ENCODE results near the gene PNMA6F.

GRCh38 chrX:153343674-153344073 lies 22.1 kb upstream of the PNMA6F start:
- TF ChIP-seq, protein P1, sequence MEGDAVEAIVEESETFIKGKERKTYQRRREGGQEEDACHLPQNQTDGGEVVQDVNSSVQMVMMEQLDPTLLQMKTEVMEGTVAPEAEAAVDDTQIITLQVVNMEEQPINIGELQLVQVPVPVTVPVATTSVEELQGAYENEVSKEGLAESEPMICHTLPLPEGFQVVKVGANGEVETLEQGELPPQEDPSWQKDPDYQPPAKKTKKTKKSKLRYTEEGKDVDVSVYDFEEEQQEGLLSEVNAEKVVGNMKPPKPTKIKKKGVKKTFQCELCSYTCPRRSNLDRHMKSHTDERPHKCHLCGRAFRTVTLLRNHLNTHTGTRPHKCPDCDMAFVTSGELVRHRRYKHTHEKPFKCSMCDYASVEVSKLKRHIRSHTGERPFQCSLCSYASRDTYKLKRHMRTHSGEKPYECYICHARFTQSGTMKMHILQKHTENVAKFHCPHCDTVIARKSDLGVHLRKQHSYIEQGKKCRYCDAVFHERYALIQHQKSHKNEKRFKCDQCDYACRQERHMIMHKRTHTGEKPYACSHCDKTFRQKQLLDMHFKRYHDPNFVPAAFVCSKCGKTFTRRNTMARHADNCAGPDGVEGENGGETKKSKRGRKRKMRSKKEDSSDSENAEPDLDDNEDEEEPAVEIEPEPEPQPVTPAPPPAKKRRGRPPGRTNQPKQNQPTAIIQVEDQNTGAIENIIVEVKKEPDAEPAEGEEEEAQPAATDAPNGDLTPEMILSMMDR (IDR thresholded peaks at IDR 0.05), result no peak
- no peak for TF ChIP-seq POLR2AphosphoS5 (IDR thresholded peaks at IDR 0.05)

Data from stomach (tissue), 4 donors.